B cell (primary cell): Measurements from ENCODE around the gene SLC2A10. TPM values are rescaled to one million over a fixed set of nuclear protein-coding genes. Genes with fewer than 3 reads are reported as not detected.

ENCODE experiments used
- ATAC-seq: fragments of 200-7000 bp; cut with Tn5 transposase; one replicate; pipeline ENCODE4 v1.10.0; 2021; ENCODE audit warnings: low read depth, mild to moderate bottlenecking, moderate number of reproducible peaks, moderate library complexity
- CTCF ChIA-PET: fragments of 350-600 bp; sonication (Branson Sonifier 250); formaldehyde crosslinking; loops from one replicate; lab custom pipeline; 2021; ENCODE audit warnings: antibody characterized with exemption, inconsistent platforms; lab: Charles Lee
- POLR2A ChIA-PET: fragments of 350-600 bp; sonication (Branson Sonifier 250); formaldehyde crosslinking; loops from one replicate; lab custom pipeline; 2021; ENCODE audit warnings: antibody characterized with exemption; lab: Charles Lee
- DNase-seq: peaks from one replicate; pipeline ENCODE4 v3.0.0; 2013
- H2AFZ ChIP-seq: 2 replicates; pipeline ENCODE4 v1.6.1; 2012; ENCODE audit warnings: mild to moderate bottlenecking, low read depth, low read length; ENCODE audit not compliant: insufficient read depth, poor library complexity, severe bottlenecking
- H3K27ac ChIP-seq, 2 donors: 1 replicate in 1 of 2; 2 replicates in 1 of 2; pipeline ENCODE4 v1.5.1; 2012 to 2013; ENCODE audit warnings: low read length in 2 of 2, mild to moderate bottlenecking in 2 of 2, moderate library complexity in 1 of 2
- H3K27me3 ChIP-seq, 4 experiments: fragments of 200-600 bp in 1 of 4; sonication (generic) in 1 of 4; replicated peaks in 1 of 4; 1 replicate in 2 of 4; 2 replicates in 2 of 4; pipeline versions ENCODE4 v1.6.1 to v1.7.0; 2013 to 2016; ENCODE audit warnings: low read length in 3 of 4, mild to moderate bottlenecking in 2 of 4, mixed read lengths in 1 of 4, moderate library complexity in 1 of 4; ENCODE audit not compliant: insufficient read depth in 4 of 4, control insufficient read depth in 3 of 4; ENCODE audit errors: control extremely low read depth in 1 of 4
- H3K36me3 ChIP-seq, 2 experiments: replicated peaks in 1 of 2; 1 replicate in 1 of 2; 2 replicates in 1 of 2; pipeline versions ENCODE4 v1.6.1 to v1.7.1; 2013; ENCODE audit warnings: low read length in 1 of 2; ENCODE audit not compliant: insufficient read depth in 2 of 2, control insufficient read depth in 1 of 2; ENCODE audit errors: control extremely low read depth in 1 of 2, extremely low read depth in 1 of 2
- H3K4me1 ChIP-seq, 2 donors: fragments of 200-600 bp in 1 of 2; sonication (generic) in 1 of 2; 1 replicate in 1 of 2; 2 replicates in 1 of 2; pipeline versions ENCODE4 v1.5.1 to v1.6.1; 2013 to 2017; ENCODE audit warnings: low read length in 2 of 2; ENCODE audit not compliant: control insufficient read depth in 2 of 2, insufficient read depth in 2 of 2
- H3K4me2 ChIP-seq: replicated peaks from 2 replicates; pipeline ENCODE3; 2012; ENCODE audit warnings: mild to moderate bottlenecking, low read depth, low read length; ENCODE audit not compliant: poor library complexity, severe bottlenecking
- H3K4me3 ChIP-seq, 5 experiments: fragments of 200-600 bp in 1 of 5; sonication (generic) in 1 of 5; 1 replicate in 3 of 5; 2 replicates in 2 of 5; pipeline versions ENCODE4 v1.5.1 to v1.7.0; 2011 to 2016; ENCODE audit warnings: low read length in 4 of 5, mild to moderate bottlenecking in 4 of 5, low read depth in 2 of 5, control low read depth in 1 of 5, moderate library complexity in 1 of 5; ENCODE audit not compliant: insufficient read depth in 1 of 5; ENCODE audit errors: control extremely low read depth in 1 of 5, extremely low read depth in 1 of 5
- H3K79me2 ChIP-seq: fragments of 200-600 bp; sonication (generic); one replicate; pipeline ENCODE4 v1.6.0; 2016; ENCODE audit warnings: low read length; ENCODE audit not compliant: control insufficient read depth, insufficient read depth
- H3K9ac ChIP-seq: fragments of 200-600 bp; sonication (generic); 2 replicates; pipeline ENCODE4 v1.6.1; 2017; ENCODE audit warnings: mild to moderate bottlenecking, low read length, moderate library complexity
- H3K9me3 ChIP-seq, 3 donors: one replicate each; pipeline versions ENCODE4 v1.6.1 to v1.7.1; 2013; ENCODE audit warnings: low read length in 2 of 3; ENCODE audit not compliant: control insufficient read depth in 2 of 3, insufficient read depth in 1 of 3; ENCODE audit errors: control extremely low read depth in 1 of 3
- H4K20me1 ChIP-seq: 2 replicates; pipeline ENCODE4 v1.6.0; 2012; ENCODE audit warnings: mild to moderate bottlenecking, low read length; ENCODE audit not compliant: insufficient read depth, control insufficient read depth, poor library complexity, severe bottlenecking
- H3K27ac Mint-ChIP-seq: one replicate; pipeline ENCODE4 v1.8.0; 2021; ENCODE audit warnings: mixed read lengths
- H3K27me3 Mint-ChIP-seq: one replicate; pipeline ENCODE4 v1.8.0; 2021; ENCODE audit warnings: mixed read lengths
- H3K4me1 Mint-ChIP-seq: one replicate; pipeline ENCODE4 v1.8.0; 2021; ENCODE audit warnings: mixed read lengths
- H3K4me3 Mint-ChIP-seq: one replicate; pipeline ENCODE4 v1.8.0; 2021; ENCODE audit warnings: mixed read lengths
- H3K9me3 Mint-ChIP-seq: one replicate; pipeline ENCODE4 v1.8.0; 2022; ENCODE audit warnings: mixed read lengths; ENCODE audit not compliant: insufficient read depth
- EZH2 ChIP-seq: IDR thresholded peaks from 2 replicates; pipeline ENCODE4 v1.6.1; 2012; ENCODE audit warnings: borderline replicate concordance, low read depth, mild to moderate bottlenecking, moderate library complexity, low read length; ENCODE audit not compliant: insufficient read depth, poor library complexity, severe bottlenecking
- WGBS: methylation state at CpG from one replicate; pipeline ENCODE4 v1.1.5; 2013; ENCODE audit warnings: missing lambda C conversion rate; ENCODE audit not compliant: insufficient coverage; 5-methylcytosine and 5-hydroxymethylcytosine counted together
- intact Hi-C: fragments of 100-400 bp; cut with micrococcal nuclease; formaldehyde crosslinking; loops from one replicate; pipeline ENCODE4 v1.10.0; 2022
- polyA plus RNA-seq: library from polyadenylated mRNA; depleted of rRNA; stranded (reverse); fragments of >200 nt; gene quantifications from 2 replicates; pipeline ENCODE4 v1.2.3, GENCODE V29; 2012
- total RNA-seq, 2 donors: library from RNA; stranded (reverse); fragments of 120-200 nt in 1 of 2; gene quantifications; 1 replicate in 1 of 2; 2 replicates in 1 of 2; pipeline versions ENCODE4 v1.2.3 to v1.2.4, GENCODE V29; 2013 to 2022
- TF ChIP-seq, protein P1 (sequence below): fragments of 200-600 bp; IDR thresholded peaks from one replicate; pipeline ENCODE4 v1.8.0; 2022; ENCODE audit warnings: antibody characterized with exemption, mild to moderate bottlenecking

The SLC2A10 gene
- total and polyA plus RNA-seq, 2 donors (not counting 1 experiment from before 2014, with no cell fraction given) = not detected

DNA sequence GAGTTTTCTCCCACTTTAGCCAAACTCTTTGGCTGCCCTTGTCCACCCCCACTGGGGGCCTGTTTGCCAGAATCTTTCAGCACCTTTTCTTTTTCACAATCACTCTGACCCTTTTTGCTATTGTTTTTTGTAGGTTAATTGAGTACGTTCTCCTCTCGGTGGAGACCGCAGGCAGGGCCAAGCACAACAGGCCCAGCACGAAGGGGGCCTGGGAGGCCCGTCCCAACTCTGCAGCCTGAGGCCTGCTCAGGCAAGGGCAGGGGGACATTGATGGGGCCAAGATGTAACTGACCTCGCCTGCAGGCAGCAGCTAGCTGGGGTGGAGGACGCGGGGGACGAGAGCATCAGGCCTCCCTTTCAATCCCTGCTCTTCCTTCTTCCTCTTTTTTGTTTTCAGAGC is 47.7 kb downstream of the SLC2A10 start:
- ATAC-seq (no peak), DNase-seq (no peak)
- H3K36me3 ChIP-seq = no peaks in the 10 kb centered on the region
- no peaks in the 10 kb centered on the region for H4K20me1 ChIP-seq
- peaks cover 0 to 4% (median 0%) of the 10 kb centered on the region in 3 donors for H3K9me3 ChIP-seq
- Mint-ChIP-seq H3K4me1 (peaks cover 4% of the 10 kb centered on the region), H3K4me3 (no peak overlapping the region), H3K27ac (no peak overlapping the region), H3K9me3 (no peaks in the 10 kb centered on the region), H3K27me3 (peaks cover 21% of the 10 kb centered on the region)
- intact Hi-C loops = loop anchor here (10.0 kb wide), 1 partner anchor 628 kb away; no protein-coding TSS in a partner anchor
- no peak overlapping the region for H3K4me3 ChIP-seq
- H3K79me2 ChIP-seq = no peaks in the 10 kb centered on the region
- H3K27me3 ChIP-seq = peaks cover 0 to 4% (median 0%) of the 10 kb centered on the region in 4 experiments
- H3K9ac ChIP-seq = no peak overlapping the region
- no peak for TF ChIP-seq EZH2
- TF ChIP-seq, protein P1, sequence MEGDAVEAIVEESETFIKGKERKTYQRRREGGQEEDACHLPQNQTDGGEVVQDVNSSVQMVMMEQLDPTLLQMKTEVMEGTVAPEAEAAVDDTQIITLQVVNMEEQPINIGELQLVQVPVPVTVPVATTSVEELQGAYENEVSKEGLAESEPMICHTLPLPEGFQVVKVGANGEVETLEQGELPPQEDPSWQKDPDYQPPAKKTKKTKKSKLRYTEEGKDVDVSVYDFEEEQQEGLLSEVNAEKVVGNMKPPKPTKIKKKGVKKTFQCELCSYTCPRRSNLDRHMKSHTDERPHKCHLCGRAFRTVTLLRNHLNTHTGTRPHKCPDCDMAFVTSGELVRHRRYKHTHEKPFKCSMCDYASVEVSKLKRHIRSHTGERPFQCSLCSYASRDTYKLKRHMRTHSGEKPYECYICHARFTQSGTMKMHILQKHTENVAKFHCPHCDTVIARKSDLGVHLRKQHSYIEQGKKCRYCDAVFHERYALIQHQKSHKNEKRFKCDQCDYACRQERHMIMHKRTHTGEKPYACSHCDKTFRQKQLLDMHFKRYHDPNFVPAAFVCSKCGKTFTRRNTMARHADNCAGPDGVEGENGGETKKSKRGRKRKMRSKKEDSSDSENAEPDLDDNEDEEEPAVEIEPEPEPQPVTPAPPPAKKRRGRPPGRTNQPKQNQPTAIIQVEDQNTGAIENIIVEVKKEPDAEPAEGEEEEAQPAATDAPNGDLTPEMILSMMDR = no peak
- 93% methylated on average over 7 of the region's 9 CpGs for WGBS
- H3K27ac ChIP-seq = no peak overlapping the region
- H3K4me2 ChIP-seq = no peak overlapping the region
- ChIA-PET CTCF (interaction anchor here (0.9 kb wide), 1 partner anchor 8 kb away, joined by 3 read pairs; no protein-coding TSS in a partner anchor), POLR2A (no interaction called here)
- peaks cover 0 to 6% of the 10 kb centered on the region in 2 donors for H3K4me1 ChIP-seq
- H2AFZ ChIP-seq = no peak overlapping the region
